Calu3 (cell line): ENCODE results near the gene CXorf65. TPM values are rescaled to one million over a fixed set of nuclear protein-coding genes. Genes with fewer than 3 reads are reported as not detected.

ENCODE experiments used
- BruUV-seq: library from RNA; stranded (reverse); fragments of 400-500 nt; replicated peaks from 2 replicates; lab custom pipeline; 2021; lab: Mats Ljungman, UMichigan
- CTCF ChIA-PET: fragments of 300-600 bp; sonication (Branson Sonifier 250); formaldehyde crosslinking; loops from one replicate; lab custom pipeline; 2022; ENCODE audit warnings: antibody characterized with exemption; lab: Charles Lee
- DNase-seq: peaks from one replicate; pipeline ENCODE4 v3.0.0; 2022
- H3K27ac Mint-ChIP-seq: one replicate; pipeline ENCODE4 v1.8.0; 2022; ENCODE audit warnings: mixed read lengths; ENCODE audit not compliant: unreplicated experiment
- H3K27me3 Mint-ChIP-seq: one replicate; pipeline ENCODE4 v1.8.0; 2022; ENCODE audit warnings: mixed read lengths; ENCODE audit not compliant: unreplicated experiment
- H3K36me3 Mint-ChIP-seq: one replicate; pipeline ENCODE4 v1.8.0; 2022; ENCODE audit warnings: mild to moderate bottlenecking, moderate library complexity, mixed read lengths; ENCODE audit not compliant: insufficient read depth, unreplicated experiment
- H3K4me1 Mint-ChIP-seq: one replicate; pipeline ENCODE4 v1.8.0; 2022; ENCODE audit warnings: mild to moderate bottlenecking, low read depth, mixed read lengths; ENCODE audit not compliant: unreplicated experiment
- H3K4me3 Mint-ChIP-seq: one replicate; pipeline ENCODE4 v1.8.0; 2022; ENCODE audit warnings: mild to moderate bottlenecking, low read depth, moderate library complexity, mixed read lengths; ENCODE audit not compliant: unreplicated experiment
- H3K9me3 Mint-ChIP-seq: one replicate; pipeline ENCODE4 v1.8.0; 2022; ENCODE audit warnings: low read depth, mixed read lengths; ENCODE audit not compliant: unreplicated experiment
- CTCF ChIP-seq: fragments of 200-600 bp; IDR thresholded peaks from one replicate; pipeline ENCODE4 v1.8.0; 2022; ENCODE audit warnings: antibody characterized with exemption; ENCODE audit not compliant: unreplicated experiment
- intact Hi-C: fragments of 100-400 bp; cut with micrococcal nuclease; formaldehyde crosslinking; loops from one replicate; pipeline ENCODE4 v1.10.0; 2022; ENCODE audit not compliant: unreplicated experiment
- total RNA-seq: library from RNA; stranded (reverse); gene quantifications from 2 replicates; pipeline ENCODE4 v1.2.3, GENCODE V29; 2022

The CXorf65 gene
- total RNA-seq, 1 experiment from 2014 or later: not detected

GRCh38 chrX:71105628-71106027, 912 bp downstream of the CXorf65 start:
- no TSS peak for BruUV-seq
- H3K4me3 Mint-ChIP-seq: no peak overlapping the region
- peaks cover 12% of the 10 kb centered on the region for H3K4me1 Mint-ChIP-seq
- no peaks in the 10 kb centered on the region for H3K36me3 Mint-ChIP-seq
- DNase-seq: no peak
- TF ChIP-seq CTCF: no peak
- intact Hi-C loops: no loop called here
- no peak overlapping the region for H3K27ac Mint-ChIP-seq
- H3K9me3 Mint-ChIP-seq: no peaks in the 10 kb centered on the region
- CTCF ChIA-PET: no interaction called here
- no peaks in the 10 kb centered on the region for H3K27me3 Mint-ChIP-seq

GRCh38 chrX:71103110-71103983, 3.2 kb downstream of the CXorf65 start:
- Mint-ChIP-seq H3K4me3 (no peak overlapping the region), H3K36me3 (no peaks in the 10 kb centered on the region), H3K27me3 (no peaks in the 10 kb centered on the region), H3K27ac (no peak overlapping the region), H3K9me3 (no peaks in the 10 kb centered on the region), H3K4me1 (peaks cover 12% of the 10 kb centered on the region)
- CTCF ChIA-PET: no interaction called here
- intact Hi-C loops: no loop called here
- TF ChIP-seq CTCF: no peak
- no TSS peak for BruUV-seq
- peak; percentile 8 for DNase-seq

- CTCF ChIA-PET: no interaction called here
- BruUV-seq: no TSS peak
- Mint-ChIP-seq H3K4me1 (peaks cover 12% of the 10 kb centered on the region), H3K36me3 (no peaks in the 10 kb centered on the region), H3K4me3 (no peak overlapping the region), H3K27me3 (no peaks in the 10 kb centered on the region), H3K9me3 (no peaks in the 10 kb centered on the region), H3K27ac (no peak overlapping the region)
- TF ChIP-seq CTCF: no peak
- intact Hi-C loops: no loop called here
- no peak for DNase-seq
Observed at GRCh38 chrX:71102292-71102691, 4.2 kb downstream of the CXorf65 start.

- intact Hi-C loops: no loop called here
- no peak overlapping the region for H3K4me3 Mint-ChIP-seq
- H3K9me3 Mint-ChIP-seq: no peaks in the 10 kb centered on the region
- BruUV-seq: no TSS peak
- no peak for TF ChIP-seq CTCF
- peaks cover 12% of the 10 kb centered on the region for H3K4me1 Mint-ChIP-seq
- DNase-seq: no peak
- peaks cover 8% of the 10 kb centered on the region for H3K36me3 Mint-ChIP-seq
- H3K27me3 Mint-ChIP-seq: no peaks in the 10 kb centered on the region
- CTCF ChIA-PET: interaction anchor here (0.6 kb wide), 1 partner anchor 98 kb away, joined by 7 read pairs; no protein-coding TSS in a partner anchor
- no peak overlapping the region for H3K27ac Mint-ChIP-seq
Observed at GRCh38 chrX:71100581-71101505, 5.7 kb downstream of the CXorf65 start.
